Karpas-422 (cell line): ENCODE results near the gene CIITA. TPM values are rescaled to one million over a fixed set of nuclear protein-coding genes. Genes with fewer than 3 reads are reported as not detected.
A peak's percentile ranks its signal among the peaks of the same experiment; 100 is the strongest.

ENCODE experiments used
- DNase-seq: peaks from one replicate; pipeline ENCODE4 v3.0.0-alpha.2; 2015
- H2AFZ ChIP-seq: fragments of 200-600 bp; sonication (generic); 2 replicates; pipeline ENCODE4 v1.6.1; 2014; ENCODE audit warnings: antibody characterized with exemption, low read length, mixed read lengths
- H3K27ac ChIP-seq: fragments of 200-600 bp; sonication (generic); 2 replicates; pipeline ENCODE4 v1.5.1; 2014; ENCODE audit warnings: mild to moderate bottlenecking, low read length, moderate library complexity
- H3K27me3 ChIP-seq: fragments of 200-600 bp; sonication (generic); 2 replicates; pipeline ENCODE4 v1.6.1; 2014; ENCODE audit warnings: low read length, mixed read lengths
- H3K36me3 ChIP-seq: fragments of 200-600 bp; sonication (generic); 2 replicates; pipeline ENCODE4 v1.6.1; 2014; ENCODE audit warnings: low read length, mixed read lengths; ENCODE audit not compliant: insufficient read depth
- H3K4me1 ChIP-seq: fragments of 200-600 bp; sonication (generic); 2 replicates; pipeline ENCODE4 v1.6.1; 2014; ENCODE audit warnings: mild to moderate bottlenecking, low read length, mixed read lengths
- H3K4me2 ChIP-seq: fragments of 200-600 bp; sonication (generic); 2 replicates; pipeline ENCODE4 v1.6.1; 2014; ENCODE audit warnings: low read length, low read depth, mild to moderate bottlenecking; ENCODE audit not compliant: poor library complexity, severe bottlenecking
- H3K4me3 ChIP-seq: fragments of 200-600 bp; sonication (generic); 2 replicates; pipeline ENCODE4 v1.5.1; 2014; ENCODE audit warnings: mild to moderate bottlenecking, antibody characterized with exemption, low read length, mixed read lengths
- H3K79me2 ChIP-seq: fragments of 200-600 bp; sonication (generic); 2 replicates; pipeline ENCODE4 v1.6.1; 2014; ENCODE audit warnings: mild to moderate bottlenecking, low read length, mixed read lengths
- H3K9ac ChIP-seq: fragments of 200-600 bp; sonication (generic); 2 replicates; pipeline ENCODE4 v1.6.0; 2014; ENCODE audit warnings: low read length
- H3K9me2 ChIP-seq: fragments of 200-600 bp; sonication (generic), shearing (Covaris generic); replicated peaks from 2 replicates; pipeline ENCODE4 v1.6.0; 2014; ENCODE audit warnings: mild to moderate bottlenecking, low read length, moderate library complexity; ENCODE audit not compliant: insufficient read depth
- H3K9me3 ChIP-seq: fragments of 300-700, 200-600 bp; sonication (generic); 2 replicates; pipeline ENCODE4 v1.6.1; 2014; ENCODE audit warnings: low read length, mixed read lengths
- H4K20me1 ChIP-seq: fragments of 200-600 bp; sonication (generic); 2 replicates; pipeline ENCODE4 v1.6.1; 2014; ENCODE audit warnings: mild to moderate bottlenecking, antibody characterized with exemption, low read length, low read depth; ENCODE audit not compliant: insufficient read depth
- total RNA-seq: library from RNA; depleted of rRNA; stranded (reverse); fragments of >200 nt; shearing (Covaris generic); gene quantifications from 2 replicates; pipeline ENCODE4 v1.2.3, GENCODE V29; 2014; ENCODE audit warnings: low replicate concordance

CIITA gene
- total RNA-seq, 1 experiment from 2014 or later = 66.2 TPM

DNA sequence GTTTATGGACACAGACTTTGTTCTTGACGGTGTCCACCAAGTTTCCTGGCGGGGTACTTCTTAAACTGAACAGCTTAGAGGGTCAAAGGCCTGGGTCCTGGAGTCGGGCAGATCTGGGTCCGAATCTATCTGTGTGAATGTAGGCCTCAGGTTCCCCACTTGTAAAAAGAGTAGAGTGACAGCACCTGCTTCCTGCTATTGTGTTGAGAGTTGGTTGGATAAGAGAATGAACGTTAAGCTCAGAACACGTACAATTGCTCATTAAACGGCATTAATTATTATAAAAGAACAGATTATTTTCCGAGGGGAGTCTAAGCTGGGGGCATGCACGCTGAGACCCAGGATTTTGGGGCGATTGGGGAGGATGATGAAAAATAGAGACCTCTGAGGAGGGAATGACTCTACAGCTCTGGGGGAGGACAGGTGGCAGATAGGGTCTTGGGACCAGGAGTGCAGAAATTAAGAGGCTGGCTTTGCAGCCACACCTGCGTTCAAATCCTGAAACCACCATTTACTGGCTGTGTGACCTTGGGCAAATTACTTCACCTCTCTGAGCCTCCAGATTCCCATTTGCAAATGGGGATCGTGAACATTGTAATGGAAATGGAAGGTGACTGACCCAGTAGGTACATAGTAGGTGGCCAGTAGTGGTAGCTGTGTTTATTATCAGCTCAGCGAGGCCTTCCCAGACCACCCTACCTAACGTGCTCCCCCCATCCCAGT, 68.2 kb downstream of the CIITA start:
- Histone ChIP-seq H3K9me2 (no peaks in the 10 kb centered on the region), H3K4me2 (peak overlapping the region; percentile 90), H3K4me3 (peak overlapping the region; percentile 96), H3K9me3 (no peaks in the 10 kb centered on the region), H3K4me1 (peaks cover 57% of the 10 kb centered on the region), H3K79me2 (peaks cover 21% of the 10 kb centered on the region), H4K20me1 (peaks cover 21% of the 10 kb centered on the region), H3K36me3 (0 out of 2 replicates have a peak, but pooled peaks cover under 1% of the 10 kb centered on the region), H2AFZ (no peak overlapping the region; the same call in 1 of the 2 replicates), H3K9ac (peak overlapping the region; percentile 92), H3K27ac (no peak overlapping the region), H3K27me3 (no peaks in the 10 kb centered on the region)
- no peak for DNase-seq

DNA sequence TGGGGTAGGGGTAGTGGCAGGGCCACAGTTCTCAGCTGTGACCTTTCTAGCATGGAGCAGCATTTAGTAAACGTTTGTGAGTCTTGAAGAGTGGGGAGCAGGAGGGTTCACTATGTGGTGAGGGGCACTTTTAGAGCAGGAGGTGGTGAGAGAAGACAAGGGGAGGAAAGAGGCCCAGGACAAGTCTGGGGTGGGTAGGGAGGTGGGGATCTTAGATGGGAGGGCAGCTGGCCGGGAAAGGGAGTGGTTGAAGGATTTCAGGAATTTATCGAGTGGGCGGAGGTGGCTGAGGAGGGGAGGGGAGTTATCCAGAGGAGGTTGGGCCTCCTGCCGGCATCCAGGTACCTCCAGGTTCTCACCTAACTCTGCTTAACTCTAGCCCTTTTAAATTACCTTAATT, 69.3 kb downstream of the CIITA start:
- Histone ChIP-seq H3K27me3 (no peaks in the 10 kb centered on the region), H3K4me1 (peaks cover 56% of the 10 kb centered on the region), H3K9ac (no peak overlapping the region), H3K9me2 (no peaks in the 10 kb centered on the region), H3K4me2 (peak overlapping the region; percentile 90), H3K79me2 (peaks cover 10% of the 10 kb centered on the region), H4K20me1 (peaks cover 21% of the 10 kb centered on the region), H3K9me3 (no peaks in the 10 kb centered on the region), H3K36me3 (no peaks in the 10 kb centered on the region), H3K27ac (no peak overlapping the region), H3K4me3 (no peak overlapping the region), H2AFZ (no peak overlapping the region)
- DNase-seq = no peak

DNA sequence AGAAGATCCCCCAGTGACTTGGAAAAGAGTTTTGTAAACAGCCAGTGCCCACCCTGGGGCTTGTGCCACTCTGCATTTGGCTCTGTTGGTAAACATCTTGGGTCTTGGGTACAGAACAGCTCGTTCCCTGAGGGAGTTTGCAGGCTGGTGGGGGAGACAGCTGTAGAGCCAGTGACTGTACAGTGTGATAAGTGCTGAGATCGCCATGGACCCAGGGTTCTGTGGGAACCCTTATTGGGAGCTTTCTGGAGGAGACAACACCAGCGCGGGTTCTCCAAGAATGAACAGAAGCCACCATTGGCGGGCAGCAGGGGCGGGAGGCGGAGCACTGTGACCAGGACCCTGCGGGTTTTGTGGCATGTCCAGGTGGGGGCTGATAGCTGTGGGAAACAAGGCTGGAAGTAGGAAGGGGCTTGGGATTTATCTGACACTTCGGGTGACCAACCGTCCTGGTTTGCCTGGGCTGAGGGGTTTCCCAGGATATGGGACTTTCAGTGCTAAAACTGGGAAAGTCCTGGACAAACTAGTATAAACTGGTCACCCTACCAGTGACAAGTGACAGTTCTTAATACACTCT, 70.3 kb downstream of the CIITA start:
- Histone ChIP-seq H3K79me2 (peaks cover 6% of the 10 kb centered on the region; the same call in 1 of the 2 replicates), H2AFZ (no peak overlapping the region), H3K9ac (no peak overlapping the region), H3K27ac (no peak overlapping the region), H3K27me3 (no peaks in the 10 kb centered on the region), H3K9me2 (no peaks in the 10 kb centered on the region), H3K36me3 (no peaks in the 10 kb centered on the region), H3K4me1 (peaks cover 56% of the 10 kb centered on the region), H3K9me3 (no peaks in the 10 kb centered on the region), H3K4me2 (no peak overlapping the region), H3K4me3 (no peak overlapping the region), H4K20me1 (peaks cover 28% of the 10 kb centered on the region)
- DNase-seq = no peak

DNA sequence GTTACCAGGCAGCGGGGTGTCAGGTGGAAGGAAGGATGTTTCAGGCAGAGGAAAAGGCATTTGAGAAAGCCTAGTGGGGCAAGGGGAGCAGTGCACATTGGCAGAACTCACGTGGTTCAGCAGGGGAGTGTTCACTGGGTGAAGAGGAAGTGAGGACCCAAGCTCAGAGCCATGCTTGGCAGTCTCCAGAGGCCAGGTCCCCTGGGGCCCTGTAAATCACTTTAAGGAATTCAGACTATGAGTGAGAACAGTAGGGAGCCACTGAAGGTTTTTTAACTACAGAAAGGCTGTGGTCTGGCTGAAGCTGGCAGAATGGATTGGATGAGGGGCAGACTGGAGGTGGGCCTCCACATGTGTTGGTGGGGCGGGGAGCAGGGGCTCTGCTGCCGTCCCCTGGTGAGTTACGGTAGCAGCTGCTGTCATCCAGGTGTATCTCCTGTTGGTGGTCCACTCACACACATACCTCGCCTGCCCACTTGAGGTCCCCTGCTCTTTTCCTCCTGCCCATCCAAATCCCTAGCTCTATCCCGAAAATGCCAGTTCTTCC, 72.5 kb downstream of the CIITA start:
- Histone ChIP-seq H2AFZ (no peak overlapping the region), H3K79me2 (peaks cover 6% of the 10 kb centered on the region; the same call in 1 of the 2 replicates), H3K9me2 (no peaks in the 10 kb centered on the region), H3K9me3 (no peaks in the 10 kb centered on the region), H3K27me3 (no peaks in the 10 kb centered on the region), H3K36me3 (no peaks in the 10 kb centered on the region), H3K4me1 (peaks cover 45% of the 10 kb centered on the region), H3K9ac (no peak overlapping the region), H3K4me2 (peak overlapping the region; percentile 56), H3K4me3 (no peak overlapping the region; the same call in 1 of the 2 replicates), H4K20me1 (peaks cover 43% of the 10 kb centered on the region), H3K27ac (no peak overlapping the region)
- DNase-seq = peak; percentile 95

DNA sequence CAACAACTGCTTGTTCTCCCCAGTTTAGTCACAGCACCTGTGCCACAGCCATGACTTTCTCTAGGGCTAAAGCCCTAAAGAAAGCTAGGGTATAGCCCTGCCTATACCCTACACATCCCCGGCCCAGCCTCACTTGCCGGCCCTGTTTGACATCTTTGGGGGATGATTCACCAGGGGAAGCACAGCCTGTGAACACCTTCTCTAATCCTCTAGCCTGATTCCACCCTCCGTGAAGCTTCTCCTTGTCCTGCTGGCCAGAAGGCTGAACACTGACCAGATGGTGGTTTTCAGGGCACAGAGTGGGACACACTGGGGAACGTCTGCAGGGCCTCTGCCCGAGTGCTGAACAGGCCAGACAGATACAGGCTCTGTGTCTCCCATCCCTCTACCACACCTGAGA, 73.4 kb downstream of the CIITA start:
- Histone ChIP-seq H4K20me1 (peaks cover 52% of the 10 kb centered on the region), H3K4me2 (no peak overlapping the region), H3K4me1 (peaks cover 41% of the 10 kb centered on the region), H3K9ac (no peak overlapping the region), H3K9me2 (no peaks in the 10 kb centered on the region), H3K27me3 (no peaks in the 10 kb centered on the region), H3K36me3 (no peaks in the 10 kb centered on the region), H3K79me2 (peaks cover 8% of the 10 kb centered on the region; the same call in 1 of the 2 replicates), H3K9me3 (no peaks in the 10 kb centered on the region), H3K27ac (no peak overlapping the region), H2AFZ (no peak overlapping the region), H3K4me3 (no peak overlapping the region)
- no peak for DNase-seq

DNA sequence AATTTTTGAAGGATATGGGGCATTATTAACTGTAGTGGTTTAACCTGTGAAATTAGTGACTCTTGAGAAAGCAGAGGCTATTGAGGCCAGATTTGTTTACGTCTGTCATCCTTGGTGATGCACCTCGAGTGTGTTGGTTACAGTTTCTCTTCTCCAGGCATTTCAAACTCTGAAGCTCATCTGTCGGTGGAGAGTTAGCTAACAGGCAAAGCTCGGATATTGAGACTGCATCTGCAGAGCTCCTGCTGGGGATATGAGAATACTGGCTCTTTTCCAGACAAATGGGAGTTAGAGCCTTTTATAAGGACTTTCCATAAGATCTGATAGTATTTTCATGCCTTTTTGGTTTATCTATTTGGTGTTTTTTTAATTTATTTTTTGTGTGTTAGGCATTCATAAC, 74.0 kb downstream of the CIITA start:
- no peak overlapping the region for H3K4me2 ChIP-seq
- no peak overlapping the region for H3K4me3 ChIP-seq
- H2AFZ ChIP-seq = no peak overlapping the region
- no peaks in the 10 kb centered on the region for H3K9me3 ChIP-seq
- H3K9me2 ChIP-seq = no peaks in the 10 kb centered on the region
- no peak overlapping the region for H3K9ac ChIP-seq
- no peaks in the 10 kb centered on the region for H3K27me3 ChIP-seq
- H3K4me1 ChIP-seq = peaks cover 34% of the 10 kb centered on the region
- H3K27ac ChIP-seq = no peak overlapping the region
- H3K79me2 ChIP-seq = peaks cover 2% of the 10 kb centered on the region; the same call in 1 of the 2 replicates
- DNase-seq = no peak
- H4K20me1 ChIP-seq = peaks cover 58% of the 10 kb centered on the region
- H3K36me3 ChIP-seq = no peaks in the 10 kb centered on the region

DNA sequence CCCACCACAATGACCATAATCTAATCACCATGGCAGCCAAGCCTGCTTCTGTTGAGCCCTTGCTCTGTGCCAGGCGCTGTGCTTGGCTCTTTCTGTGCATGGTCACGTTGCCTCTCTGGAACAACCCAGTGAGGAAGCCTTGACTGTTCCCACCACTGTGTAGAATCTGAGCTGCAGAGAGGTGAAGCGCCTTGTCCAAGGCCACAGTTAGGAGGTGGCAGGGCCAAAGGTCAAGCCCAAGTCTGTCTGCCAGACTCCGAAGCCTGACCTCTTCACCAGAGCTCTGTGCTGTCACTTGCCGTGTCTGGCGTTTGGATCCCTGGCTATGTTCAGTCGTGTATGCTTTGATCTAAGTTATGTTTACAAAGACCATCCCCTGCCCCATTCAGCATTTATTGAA, 77.9 kb downstream of the CIITA start:
- peaks cover 25% of the 10 kb centered on the region for H3K4me1 ChIP-seq
- no peak overlapping the region for H2AFZ ChIP-seq
- H3K27ac ChIP-seq = no peak overlapping the region
- no peak overlapping the region for H3K9ac ChIP-seq
- no peaks in the 10 kb centered on the region for H3K27me3 ChIP-seq
- H3K9me2 ChIP-seq = no peaks in the 10 kb centered on the region
- H3K4me3 ChIP-seq = no peak overlapping the region
- peaks cover 2% of the 10 kb centered on the region; the same call in 1 of the 2 replicates for H3K79me2 ChIP-seq
- H3K9me3 ChIP-seq = no peaks in the 10 kb centered on the region
- no peaks in the 10 kb centered on the region for H3K36me3 ChIP-seq
- DNase-seq = no peak
- H4K20me1 ChIP-seq = peaks cover 68% of the 10 kb centered on the region
- H3K4me2 ChIP-seq = no peak overlapping the region

DNA sequence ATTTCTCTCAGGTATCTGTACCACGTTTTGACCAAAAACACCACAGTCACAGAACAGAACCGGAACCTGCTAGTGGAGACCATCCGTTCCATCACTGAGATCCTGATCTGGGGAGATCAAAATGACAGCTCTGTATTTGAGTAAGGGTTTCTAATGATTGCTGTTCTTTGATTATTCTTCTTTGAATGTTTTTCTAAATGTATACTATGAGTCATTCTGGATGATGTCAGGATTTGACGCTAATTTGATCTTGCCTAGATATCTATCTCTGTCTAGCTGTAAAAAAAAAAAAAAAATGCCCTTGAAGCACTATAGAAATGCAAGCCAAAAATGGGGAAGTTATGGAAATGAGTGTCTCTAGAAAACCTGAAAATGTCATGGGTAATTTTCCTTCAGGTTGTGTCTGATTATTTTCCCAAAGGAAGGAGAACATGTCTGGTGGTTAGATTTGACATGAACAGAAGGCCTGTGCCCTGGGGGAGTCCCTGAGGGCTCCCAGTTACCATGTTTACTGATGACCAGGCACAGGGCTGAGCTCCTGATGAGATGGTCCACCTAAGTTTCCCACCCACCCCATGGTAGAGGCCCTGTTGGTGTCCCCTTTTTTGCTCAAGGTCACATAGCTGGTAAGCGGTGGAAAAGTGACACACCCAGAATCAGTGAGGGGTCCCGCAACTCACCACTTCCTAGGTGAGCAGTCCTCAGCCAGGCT, 80.9 kb downstream of the CIITA start:
- Histone ChIP-seq H3K9me3 (no peaks in the 10 kb centered on the region), H3K36me3 (peaks cover 5% of the 10 kb centered on the region; the same call in 1 of the 2 replicates), H3K4me1 (peaks cover 13% of the 10 kb centered on the region), H3K27ac (no peak overlapping the region), H3K4me3 (no peak overlapping the region), H2AFZ (no peak overlapping the region), H4K20me1 (peaks cover 57% of the 10 kb centered on the region), H3K4me2 (no peak overlapping the region), H3K9ac (no peak overlapping the region), H3K27me3 (no peaks in the 10 kb centered on the region), H3K9me2 (no peaks in the 10 kb centered on the region), H3K79me2 (peaks cover 2% of the 10 kb centered on the region; the same call in 1 of the 2 replicates)
- no peak for DNase-seq
